ENCODE data around the gene UNK.

The UNK gene

GRCh38 chr17:75795820-75796607 lies 11.4 kb downstream of the UNK start:
- TF ChIP-seq GATA2 (IDR thresholded peaks at IDR 0.05; ENCODE audit: low read depth, low read length) = no peak
- TF ChIP-seq GATA3 (IDR thresholded peaks at IDR 0.05; ENCODE audit: low read depth, low read length) = no peak

DNA sequence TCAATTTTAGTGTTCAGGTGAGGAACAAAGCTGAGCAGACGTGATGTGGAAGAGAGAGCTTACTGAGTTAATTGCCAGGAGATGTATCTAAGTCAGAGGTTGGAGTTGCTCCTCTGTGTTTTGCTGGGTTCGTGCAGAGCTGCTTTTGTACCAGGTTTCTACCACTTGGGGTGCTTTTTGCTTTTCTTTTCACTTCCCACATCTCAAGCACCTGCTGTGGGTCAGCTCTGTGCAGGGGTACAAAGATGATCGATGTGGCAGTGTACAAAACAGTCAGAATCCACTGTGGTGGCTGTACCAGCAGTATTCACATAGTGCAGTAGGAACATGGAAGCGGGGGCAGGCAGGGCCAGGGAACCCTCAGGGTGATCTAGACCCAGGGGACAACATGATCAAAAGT lies 14.8 kb downstream of the UNK start:
- TF ChIP-seq GATA2 (IDR thresholded peaks at IDR 0.05; ENCODE audit: low read depth, low read length) (no peak), GATA3 (IDR thresholded peaks at IDR 0.05; ENCODE audit: low read depth, low read length) (no peak)

- no peak for TF ChIP-seq GATA2 (IDR thresholded peaks at IDR 0.05; ENCODE audit: low read depth, low read length)
- no peak for TF ChIP-seq GATA3 (IDR thresholded peaks at IDR 0.05; ENCODE audit: low read depth, low read length)
Measured at GRCh38 chr17:75803883-75804282, 19.3 kb downstream of the UNK start.

- no peak for TF ChIP-seq GATA2 (IDR thresholded peaks at IDR 0.05; ENCODE audit: low read depth, low read length)
- TF ChIP-seq GATA3 (IDR thresholded peaks at IDR 0.05; ENCODE audit: low read depth, low read length) = no peak
Measured at GRCh38 chr17:75806822-75807500, 22.4 kb downstream of the UNK start.

DNA sequence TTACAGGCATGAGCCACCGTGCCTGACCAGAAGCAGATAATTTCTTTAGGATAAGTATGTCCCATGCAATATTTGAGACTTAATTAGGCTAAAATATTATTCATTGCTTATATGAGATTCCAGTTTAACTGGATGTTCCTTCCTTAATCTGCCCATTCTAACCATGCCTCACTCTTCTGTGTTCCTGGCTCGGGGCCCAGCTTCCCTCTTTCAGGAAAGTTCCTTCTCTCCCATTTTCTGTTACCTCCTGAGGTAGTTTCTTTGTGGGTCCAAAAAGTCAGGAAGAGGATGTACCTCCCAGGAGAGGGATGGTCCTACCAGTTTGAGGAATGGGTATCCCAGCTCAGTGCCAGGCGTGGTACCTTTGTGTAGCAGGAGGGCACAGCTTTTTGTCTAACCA lies 23.3 kb downstream of the UNK start:
- TF ChIP-seq GATA2 (IDR thresholded peaks at IDR 0.05; ENCODE audit: low read depth, low read length) (no peak), GATA3 (IDR thresholded peaks at IDR 0.05; ENCODE audit: low read depth, low read length) (no peak)

- TF ChIP-seq GATA2 (IDR thresholded peaks at IDR 0.05; ENCODE audit: low read depth, low read length) (no peak), GATA3 (IDR thresholded peaks at IDR 0.05; ENCODE audit: low read depth, low read length) (no peak)
Measured at GRCh38 chr17:75808549-75808904, 23.9 kb downstream of the UNK start.

DNA sequence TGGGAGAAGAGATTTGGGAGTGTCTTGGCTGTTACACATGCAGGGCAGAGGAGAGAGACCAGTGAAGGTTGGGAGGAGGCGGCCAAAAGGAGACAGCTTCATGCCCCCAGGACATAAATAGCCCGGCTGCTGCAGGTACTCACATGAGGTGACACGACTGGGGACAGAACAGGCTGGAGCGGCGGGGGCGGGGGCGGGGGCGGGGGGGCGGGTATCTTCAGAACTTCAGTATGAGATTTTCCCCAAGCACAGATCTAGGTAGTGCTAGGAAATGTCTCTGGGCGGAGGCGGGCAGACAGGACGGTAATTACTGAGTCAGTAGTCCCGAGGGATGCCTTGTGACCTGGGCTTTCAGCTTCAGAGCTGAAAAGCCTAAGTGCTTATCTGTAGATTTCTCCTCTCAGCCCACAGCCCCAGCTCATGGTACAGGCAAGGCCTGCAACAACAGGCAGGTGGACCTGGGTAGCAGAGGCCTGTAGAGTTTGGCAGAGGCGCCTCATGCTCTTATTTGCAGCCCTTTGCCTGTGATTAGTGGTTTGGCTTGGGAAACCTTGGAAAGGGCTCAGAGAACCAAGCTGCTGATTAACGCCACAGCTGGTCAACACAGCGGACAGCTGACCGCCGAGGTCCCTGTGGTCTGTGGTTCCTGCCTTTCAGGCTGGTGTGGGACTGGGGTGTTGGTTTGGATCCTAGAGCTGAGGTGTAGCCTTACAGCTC lies 24.5 kb downstream of the UNK start:
- no peak for TF ChIP-seq GATA3 (IDR thresholded peaks at IDR 0.05; ENCODE audit: low read depth, low read length)

GRCh38 chr17:75809631-75810111 lies 25.1 kb downstream of the UNK start:
- TF ChIP-seq GATA3 (IDR thresholded peaks at IDR 0.05; ENCODE audit: low read depth, low read length) (no peak), GATA2 (IDR thresholded peaks at IDR 0.05; ENCODE audit: low read depth, low read length) (no peak)

DNA sequence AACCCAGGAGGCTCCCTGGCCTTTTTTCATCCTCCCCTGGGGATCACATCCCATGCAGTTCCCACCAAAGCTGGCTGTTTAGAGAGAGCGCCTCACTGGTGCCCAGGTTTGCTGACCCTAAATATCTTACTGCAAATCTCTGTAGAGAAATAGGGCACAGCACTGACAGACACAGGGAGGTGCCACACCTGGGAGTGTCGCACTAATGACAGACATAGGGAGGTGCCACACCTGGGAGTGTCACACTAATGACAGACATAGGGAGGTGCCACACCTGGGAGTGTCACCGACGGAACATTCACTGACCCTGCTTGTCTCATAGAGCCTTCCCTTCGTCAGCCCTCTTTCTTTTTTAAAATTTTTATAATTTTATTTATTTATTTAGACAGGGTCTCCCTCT lies 25.6 kb downstream of the UNK start:
- no peak for TF ChIP-seq GATA2 (IDR thresholded peaks at IDR 0.05; ENCODE audit: low read depth, low read length)
- TF ChIP-seq GATA3 (IDR thresholded peaks at IDR 0.05; ENCODE audit: low read depth, low read length) = no peak

GRCh38 chr17:75811174-75811573 lies 26.6 kb downstream of the UNK start:
- no peak for TF ChIP-seq GATA2 (IDR thresholded peaks at IDR 0.05; ENCODE audit: low read depth, low read length)
- TF ChIP-seq GATA3 (IDR thresholded peaks at IDR 0.05; ENCODE audit: low read depth, low read length) = no peak

DNA sequence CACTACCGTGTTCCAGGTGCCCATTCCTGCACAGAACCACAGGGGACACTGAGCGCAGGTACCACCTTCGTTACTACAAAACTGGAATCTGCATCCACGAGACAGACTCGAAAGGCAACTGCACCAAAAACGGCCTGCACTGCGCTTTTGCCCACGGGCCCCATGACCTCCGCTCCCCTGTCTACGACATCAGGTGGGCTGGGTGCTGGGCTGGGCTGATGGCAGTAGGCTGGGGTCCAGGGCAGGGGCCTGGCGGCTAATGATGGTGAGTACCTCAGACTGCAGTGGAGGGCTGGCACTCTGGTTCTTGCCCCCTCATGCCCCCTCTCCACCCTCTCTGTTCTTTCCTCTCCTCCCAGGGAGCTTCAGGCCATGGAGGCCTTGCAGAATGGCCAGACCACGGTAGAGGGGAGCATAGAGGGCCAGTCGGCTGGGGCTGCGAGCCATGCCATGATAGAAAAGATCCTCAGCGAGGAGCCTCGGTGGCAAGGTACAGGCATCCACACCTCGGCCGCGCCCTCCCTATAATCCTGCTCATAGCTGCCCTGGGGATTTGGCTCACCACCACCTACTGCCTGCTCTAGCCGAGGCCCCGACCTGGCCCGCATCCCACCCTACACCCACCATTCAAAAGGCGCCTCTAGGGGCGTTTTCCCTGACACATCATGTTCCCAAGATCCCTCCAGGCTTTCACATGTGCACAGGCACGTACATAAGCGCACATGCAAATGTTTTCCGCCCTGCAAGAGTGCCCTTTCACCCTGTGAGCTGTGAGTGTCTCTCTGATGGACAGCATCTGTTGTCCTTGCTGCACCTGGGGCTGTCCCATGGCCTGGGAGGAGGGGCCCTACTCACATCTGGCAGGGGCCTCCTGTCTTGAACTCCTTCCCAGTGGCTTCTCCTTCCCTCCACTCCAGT lies 27.7 kb downstream of the UNK start:
- TF ChIP-seq GATA2 (IDR thresholded peaks at IDR 0.05; ENCODE audit: low read depth, low read length) = no peak
- no peak for TF ChIP-seq GATA3 (IDR thresholded peaks at IDR 0.05; ENCODE audit: low read depth, low read length)

GRCh38 chr17:75813081-75814020 lies 28.7 kb downstream of the UNK start:
- TF ChIP-seq GATA3 (IDR thresholded peaks at IDR 0.05; ENCODE audit: low read depth, low read length) (no peak), GATA2 (IDR thresholded peaks at IDR 0.05; ENCODE audit: low read depth, low read length) (no peak)

- no peak for TF ChIP-seq GATA2 (IDR thresholded peaks at IDR 0.05; ENCODE audit: low read depth, low read length)
Measured at GRCh38 chr17:75814021-75814395, 29.4 kb downstream of the UNK start.

All from SH-SY5Y (cell line).